GM21515 (cell line): ENCODE results near the gene IGF2R.

Experiments
- ATAC-seq: cut with Tn5 transposase; IDR thresholded peaks from one replicate; pipeline ENCODE4 v1.9.1; 2021; ENCODE audit not compliant: unreplicated experiment

IGF2R gene

DNA sequence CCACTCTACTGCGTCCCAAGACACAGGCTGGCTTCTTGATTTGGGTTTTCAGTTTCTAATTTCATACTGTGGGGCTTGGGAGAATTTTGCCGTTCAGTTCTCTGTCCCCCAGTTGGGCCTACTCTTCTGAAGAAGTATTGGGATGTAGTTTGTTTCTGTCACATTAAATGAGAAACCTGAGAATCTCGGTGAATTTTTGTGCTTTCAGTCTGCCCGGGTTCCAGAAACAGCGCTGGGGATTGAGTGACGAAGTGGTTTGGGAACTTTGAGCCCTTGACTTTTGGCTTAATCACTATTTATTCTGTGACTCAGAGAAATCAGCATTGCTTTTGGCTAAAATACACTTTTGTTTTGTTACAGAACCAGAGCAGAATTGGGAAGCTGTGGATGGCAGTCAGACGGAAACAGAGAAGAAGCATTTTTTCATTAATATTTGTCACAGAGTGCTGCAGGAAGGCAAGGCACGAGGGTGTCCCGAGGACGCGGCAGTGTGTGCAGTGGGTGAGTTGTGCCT is 74.0 kb downstream of the IGF2R start:
- ATAC-seq: no peak

DNA sequence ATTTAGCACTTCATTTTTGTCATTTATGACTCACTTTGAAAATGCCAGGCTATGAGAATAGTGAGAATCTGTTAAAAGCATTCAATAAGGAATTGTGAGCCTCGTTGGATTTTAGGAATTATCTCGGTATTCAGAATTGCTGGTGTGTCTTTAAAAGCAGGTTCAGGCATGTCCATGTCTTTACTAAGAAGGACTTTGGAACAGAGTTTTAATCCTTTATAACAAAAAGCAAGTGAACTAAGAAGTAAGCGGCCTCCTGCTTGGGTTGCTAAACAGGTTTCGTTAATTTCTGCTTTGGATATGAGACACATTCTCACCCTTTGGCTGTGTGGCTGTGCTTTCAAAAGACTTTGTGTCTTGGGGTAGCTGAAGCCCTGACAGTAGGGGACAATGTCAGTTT is 74.9 kb downstream of the IGF2R start:
- no peak for ATAC-seq

DNA sequence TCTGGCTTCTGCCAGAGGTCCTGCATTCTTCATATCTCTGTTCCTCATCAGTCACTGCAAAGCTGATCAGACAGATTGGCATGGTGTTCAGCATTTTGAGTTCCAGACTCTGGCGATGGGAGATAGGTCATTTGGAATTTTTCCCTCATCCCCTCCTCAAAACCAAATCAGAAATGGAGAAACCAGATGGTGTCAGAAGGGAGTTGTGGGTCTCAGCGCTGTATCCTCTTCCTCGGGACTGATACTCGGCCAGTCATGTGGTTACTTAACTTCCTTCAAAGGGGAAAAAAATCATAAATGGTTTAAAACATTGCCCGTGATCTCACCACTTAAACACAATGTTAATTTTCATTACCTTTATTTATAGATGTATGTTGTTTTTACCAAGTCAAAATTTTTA is 75.8 kb downstream of the IGF2R start:
- no peak for ATAC-seq

DNA sequence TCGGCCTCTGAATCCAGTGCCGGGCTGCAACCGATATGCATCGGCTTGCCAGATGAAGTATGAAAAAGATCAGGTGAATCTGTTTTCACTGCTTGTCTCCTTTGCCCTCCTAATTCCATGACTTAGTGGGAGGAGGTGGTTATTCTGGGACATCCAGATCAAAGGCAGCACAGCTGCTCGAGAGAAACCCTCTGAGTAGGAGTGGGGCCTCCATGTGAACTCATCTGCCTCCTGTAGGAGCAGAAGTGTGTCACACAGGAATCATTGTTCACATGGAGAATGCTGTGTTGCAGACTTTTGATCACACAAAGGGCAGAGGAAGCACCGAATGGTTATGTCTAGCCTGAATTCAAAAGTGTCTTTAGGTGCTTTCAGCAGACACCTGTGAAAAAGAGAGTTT is 79.6 kb downstream of the IGF2R start:
- ATAC-seq: no peak

DNA sequence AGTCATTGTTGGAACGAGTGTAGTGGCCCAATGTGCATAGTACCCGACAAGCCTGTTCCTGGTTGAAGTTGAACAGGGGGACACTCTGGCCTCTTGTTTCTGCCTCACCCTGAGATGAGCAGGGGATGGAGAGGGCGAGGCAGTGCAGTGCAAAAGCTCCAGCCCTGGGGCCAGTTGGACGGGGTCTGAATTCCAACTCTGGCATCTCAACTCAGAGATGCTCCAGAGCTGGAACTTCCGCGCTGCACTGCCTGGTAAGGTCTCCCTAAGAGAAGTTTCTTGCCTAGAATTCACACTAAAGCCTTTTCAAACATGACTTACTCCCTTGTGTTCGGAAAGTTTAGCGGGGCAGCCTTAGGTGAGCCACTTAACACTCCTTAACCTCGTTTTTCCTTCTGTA is 80.5 kb downstream of the IGF2R start:
- ATAC-seq: no peak

DNA sequence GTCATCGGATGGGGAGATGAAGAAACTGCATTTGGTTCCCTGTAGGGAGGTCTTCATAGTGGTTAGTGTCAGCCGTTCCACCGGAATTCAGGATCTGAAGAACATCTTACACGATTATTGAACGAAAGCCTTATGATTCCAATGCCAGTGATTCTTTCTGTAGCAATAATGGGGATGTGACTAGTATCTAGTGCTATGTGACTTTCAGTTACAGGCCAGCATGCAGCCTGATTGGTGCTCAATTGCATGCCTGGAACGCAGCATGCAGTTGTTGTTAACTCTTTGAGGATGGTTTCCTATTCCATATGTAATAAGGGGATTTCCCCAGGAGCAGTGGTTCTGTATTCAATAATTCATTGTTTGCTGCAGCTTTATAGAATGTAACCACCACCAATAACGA is 81.1 kb downstream of the IGF2R start:
- no peak for ATAC-seq

DNA sequence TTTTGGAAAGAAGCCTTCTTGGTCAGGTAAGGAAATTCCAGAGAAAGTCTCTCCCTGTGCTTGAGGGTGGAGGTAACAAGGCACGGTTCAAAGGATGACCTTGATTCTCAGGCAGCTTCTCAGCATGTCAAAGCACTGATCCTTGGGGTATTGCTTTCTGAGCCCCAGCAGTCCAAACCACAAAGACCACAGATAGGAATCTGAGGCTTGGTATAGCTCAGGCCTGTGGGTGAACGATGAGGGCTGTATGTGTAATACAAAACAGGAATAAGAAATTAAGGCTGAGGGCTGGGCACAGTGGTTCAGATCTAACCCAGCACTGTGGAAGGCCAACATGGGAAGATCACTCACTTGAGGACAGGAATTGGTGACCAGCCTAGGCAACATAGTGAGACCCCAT is 82.5 kb downstream of the IGF2R start:
- no peak for ATAC-seq

DNA sequence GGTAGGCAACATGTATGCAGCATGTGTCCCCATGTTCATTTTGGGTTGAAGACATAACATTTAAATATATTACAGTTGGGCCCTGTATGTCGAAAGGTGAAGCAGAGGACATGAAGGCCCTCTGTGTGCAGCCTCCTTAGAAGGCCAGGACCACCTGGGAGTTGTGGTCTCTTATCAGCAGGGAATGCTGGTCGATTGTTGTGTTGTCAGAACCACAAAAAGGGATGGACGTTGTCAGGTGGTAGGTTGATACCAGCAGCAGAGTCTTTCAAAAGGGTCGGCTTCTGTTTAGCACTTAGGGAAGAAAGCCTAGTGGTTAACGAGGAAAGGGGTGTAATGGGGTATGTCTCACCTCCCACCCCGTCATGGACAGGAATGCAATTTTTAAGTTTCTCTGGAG is 85.4 kb downstream of the IGF2R start:
- ATAC-seq: no peak

DNA sequence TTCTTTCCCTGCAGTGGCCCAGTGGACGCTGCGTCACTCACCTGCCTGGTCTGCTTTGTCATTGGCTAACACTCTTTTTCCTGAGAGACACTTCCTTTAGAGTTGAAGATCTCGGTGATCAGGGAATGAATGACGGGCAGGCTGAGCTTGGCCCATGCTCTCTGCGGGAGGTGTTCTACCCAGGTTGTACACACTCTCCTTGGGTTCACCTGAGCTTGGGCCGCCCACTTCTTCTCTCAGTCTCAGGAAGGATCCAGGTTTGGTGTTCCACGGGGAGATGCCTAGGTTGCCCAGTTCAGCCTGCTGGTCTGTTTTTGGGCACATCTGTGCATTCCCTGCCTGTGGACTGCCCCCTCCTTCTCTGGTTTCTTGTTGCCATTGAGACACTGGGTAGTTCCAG is 86.0 kb downstream of the IGF2R start:
- ATAC-seq: no peak

DNA sequence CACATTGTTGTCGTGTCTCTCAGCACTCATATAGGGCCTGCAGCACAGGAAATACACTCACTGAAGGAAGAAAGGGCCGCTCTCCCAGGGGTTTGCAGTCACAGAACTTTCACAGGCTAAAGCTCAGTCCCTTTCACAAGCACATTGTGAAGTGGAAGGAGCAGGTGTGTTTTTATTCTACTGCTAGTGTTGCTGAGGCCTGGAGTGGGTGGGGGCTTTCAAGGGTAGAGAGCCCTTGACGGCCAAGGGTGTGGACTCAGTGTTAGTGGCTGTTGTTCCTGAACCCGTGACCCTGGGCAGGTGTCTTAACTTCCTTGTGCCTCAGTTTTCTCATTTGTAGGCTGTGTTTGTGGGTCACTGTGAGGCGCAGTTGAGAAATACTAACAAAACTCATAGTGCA is 86.5 kb downstream of the IGF2R start:
- no peak for ATAC-seq

DNA sequence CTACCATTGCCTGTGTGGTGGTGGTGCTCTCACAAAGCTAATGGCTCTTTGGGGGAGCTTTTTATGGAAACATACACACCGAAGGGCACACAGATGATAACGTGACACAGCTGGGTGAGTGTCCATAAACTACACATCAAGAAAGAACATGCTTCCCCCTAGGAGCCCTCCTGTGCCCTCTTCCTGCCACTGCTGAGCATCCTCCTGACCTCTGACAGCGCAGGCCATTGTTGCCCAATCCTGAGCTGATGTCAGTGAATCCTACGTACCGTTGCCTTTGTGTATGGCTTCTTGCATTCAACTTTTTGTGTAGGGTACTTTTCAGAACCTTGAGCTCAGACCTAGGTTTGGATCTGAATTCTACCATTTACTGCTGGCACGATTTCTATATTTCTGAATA is 86.9 kb downstream of the IGF2R start:
- ATAC-seq: no peak

DNA sequence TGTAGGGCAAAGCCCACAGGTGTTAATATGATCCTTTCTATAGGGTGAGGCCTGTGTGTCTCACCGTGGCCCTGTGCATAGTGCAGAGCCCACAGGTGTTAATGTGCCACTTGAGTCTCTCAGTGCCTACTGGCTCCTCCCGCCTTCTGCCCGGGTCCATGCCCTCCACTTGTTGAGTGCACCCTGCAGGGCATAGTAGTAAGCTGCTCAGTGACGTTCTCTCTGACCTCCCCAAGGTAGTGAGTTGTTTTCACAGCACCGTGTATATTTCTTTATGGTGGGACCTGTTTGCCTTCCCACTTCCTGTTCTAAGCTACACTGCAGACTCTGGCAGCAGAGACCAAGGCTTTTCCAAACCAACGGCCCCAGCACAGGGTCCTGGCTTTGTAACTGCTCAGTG is 88.2 kb downstream of the IGF2R start:
- no peak for ATAC-seq

DNA sequence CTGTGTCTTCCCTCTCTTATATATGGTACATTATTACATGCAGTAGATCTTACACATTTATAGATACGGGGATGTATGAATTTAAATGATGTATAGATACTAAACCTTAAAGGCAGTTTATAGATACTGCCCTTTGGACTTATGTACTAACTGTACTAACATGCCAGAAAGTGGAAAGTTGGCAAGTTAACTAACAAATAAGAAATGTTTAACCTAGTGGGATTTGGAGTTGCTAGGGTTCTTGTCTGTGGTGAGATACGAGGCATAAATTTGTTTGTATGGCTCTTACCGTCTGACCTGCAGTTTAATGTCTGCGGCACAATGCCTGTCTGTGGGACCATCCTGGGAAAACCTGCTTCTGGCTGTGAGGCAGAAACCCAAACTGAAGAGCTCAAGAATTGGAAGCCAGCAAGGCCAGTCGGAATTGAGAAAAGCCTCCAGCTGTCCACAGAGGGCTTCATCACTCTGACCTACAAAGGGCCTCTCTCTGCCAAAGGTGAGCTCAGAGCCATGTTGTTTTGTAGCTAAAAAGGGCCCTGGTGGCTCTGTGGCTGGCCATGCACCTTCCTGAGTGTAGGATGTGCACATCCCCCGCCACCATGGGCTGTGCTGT is 89.8 kb downstream of the IGF2R start:
- ATAC-seq: no peak

DNA sequence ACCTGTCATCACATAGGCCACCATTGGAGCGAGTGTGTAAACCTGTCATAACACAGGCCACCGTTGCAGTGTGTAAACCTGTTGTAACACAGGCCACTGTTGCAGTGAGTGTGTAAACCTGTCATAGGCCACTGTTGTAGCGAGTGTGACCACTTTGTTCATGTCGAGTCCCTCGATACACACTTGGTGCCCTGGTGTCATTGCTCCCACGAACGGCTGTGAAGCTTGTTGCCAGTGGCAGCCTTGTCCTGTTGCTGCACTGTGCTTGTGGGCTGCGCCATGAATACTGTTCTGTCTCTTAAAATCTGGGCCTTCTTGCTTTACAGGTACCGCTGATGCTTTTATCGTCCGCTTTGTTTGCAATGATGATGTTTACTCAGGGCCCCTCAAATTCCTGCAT is 91.3 kb downstream of the IGF2R start:
- no peak for ATAC-seq

DNA sequence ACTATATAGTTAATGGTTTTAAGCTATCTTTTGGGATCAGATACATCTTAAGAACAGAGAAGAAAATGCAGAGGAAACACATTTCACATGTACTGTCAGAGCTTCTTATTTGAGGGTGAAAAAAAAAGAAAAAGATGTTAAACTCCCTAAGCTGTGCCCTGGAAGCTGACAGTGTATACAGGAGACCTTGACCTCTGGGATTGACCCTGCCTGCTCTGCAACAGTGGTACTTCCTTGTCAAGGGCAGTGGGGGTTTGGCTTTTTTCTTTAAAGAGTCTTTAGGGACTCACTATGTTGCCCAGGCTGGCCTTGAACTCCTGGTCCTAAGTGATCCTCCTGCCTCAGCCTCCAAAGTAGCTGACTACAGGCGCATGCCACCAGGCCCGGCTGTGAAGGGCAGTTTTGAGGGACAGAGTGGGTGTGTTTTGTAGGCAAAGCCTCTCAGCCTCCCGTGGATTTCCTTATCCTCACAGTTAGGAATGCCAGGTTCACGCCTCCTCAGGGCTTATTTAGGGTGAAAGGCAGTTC is 92.1 kb downstream of the IGF2R start:
- no peak for ATAC-seq

DNA sequence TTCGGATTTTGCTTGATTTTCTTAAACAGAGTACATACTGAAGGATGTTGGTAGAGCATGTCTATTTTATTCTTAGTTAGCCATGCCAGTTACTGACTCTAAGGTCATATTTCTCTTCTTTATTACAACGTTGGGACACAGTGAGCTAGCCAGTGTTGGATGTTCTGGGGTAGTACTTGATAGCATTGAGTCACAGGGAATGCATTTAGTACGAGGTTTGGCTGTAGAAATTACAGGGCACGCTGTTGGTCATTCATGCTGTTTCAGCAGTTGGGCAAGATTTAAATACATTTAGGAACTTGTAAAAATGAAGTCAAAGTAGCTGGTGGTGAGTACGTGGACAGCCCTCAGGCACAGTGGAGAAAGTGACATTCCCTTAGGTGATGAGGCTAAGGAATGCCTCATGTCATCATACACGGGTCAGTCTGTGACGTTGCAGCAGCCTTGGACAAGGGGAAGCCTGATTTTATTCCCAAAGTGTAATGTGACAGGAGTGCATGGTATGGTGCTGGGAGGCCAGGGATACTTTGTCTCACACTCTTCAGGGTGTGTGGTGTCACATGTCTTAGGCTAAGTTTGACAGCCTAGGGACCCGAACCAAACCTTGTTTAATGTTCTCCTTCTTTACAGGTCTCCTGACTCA is 95.0 kb downstream of the IGF2R start:
- ATAC-seq: no peak

DNA sequence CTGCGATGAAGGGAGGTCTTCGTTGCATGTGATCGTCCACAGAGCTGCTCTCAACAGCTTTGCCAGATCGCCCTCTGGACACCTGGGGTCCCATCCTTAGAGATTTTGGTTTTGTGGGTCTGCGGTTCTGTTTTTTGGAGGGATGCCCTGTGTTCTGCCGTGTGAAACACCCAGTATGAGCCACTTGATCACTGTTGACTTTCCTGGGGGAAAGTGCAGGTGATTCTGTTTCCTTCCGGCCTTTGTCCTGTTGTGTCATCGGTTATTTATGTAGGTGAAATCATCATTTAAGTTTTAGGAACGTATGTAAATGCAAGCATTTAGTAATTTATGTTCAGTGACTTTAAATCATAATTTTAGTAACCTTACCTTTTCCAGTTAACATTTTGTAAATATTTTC is 96.3 kb downstream of the IGF2R start:
- ATAC-seq: no peak

DNA sequence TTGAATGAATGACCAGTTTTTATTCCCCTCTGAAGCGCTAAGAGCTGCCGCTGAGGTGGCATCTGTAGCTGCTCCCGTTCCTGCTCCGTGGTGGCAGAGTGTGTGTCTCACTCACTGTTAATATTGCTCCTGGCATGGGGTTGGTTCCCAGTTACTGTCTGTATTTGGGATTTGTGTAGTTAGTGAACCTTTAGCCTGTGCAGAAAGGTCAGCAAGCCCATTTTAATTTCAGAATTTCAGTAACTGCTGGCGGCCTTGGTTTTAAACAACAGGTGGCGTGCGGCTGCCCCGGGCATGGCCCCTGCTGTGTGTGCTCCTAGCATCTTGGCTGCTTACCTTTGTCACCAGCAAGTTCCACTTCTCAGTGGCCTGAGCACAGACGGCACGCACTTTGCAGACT is 98.7 kb downstream of the IGF2R start:
- ATAC-seq: no peak

DNA sequence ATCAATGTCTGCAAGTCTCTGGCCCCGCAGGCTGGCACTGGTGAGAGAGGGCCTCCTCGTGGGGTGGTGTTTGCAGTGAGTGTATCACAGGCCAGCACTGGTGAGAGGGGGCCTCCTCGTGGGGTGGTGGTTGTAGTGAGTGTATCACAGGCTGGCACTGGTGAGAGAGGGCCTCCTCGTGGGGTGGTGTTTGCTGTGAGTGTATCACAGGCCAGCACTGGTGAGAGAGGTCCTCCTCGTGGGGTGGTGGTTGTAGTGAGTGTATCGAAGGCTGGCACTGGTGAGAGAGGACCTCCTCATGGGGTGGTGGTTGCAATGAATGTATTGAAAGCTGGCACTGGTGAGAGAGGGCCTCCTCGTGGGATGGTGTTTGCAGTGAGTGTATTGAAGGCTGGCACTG is 99.5 kb downstream of the IGF2R start:
- no peak for ATAC-seq

DNA sequence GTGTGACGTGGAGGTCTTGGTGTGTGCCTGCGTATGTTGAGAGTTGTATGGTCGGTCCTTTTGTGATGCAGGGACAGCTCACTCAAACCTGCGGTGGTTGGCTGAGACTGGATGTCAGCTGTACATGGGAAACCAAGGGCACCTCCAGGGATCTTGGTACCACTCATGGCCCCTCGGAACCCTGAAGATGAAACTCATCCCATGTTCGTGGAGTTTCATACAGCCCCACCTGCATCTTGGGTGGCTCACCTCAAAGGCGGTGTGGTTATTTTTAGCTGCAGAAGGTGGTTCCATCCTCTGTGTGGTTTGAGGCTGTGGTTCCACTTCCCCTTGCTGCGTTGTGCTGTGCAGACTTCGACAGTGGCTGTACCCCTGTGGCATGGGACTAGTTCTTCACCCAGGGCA is 100.2 kb downstream of the IGF2R start:
- peak; percentile 96 for ATAC-seq

DNA sequence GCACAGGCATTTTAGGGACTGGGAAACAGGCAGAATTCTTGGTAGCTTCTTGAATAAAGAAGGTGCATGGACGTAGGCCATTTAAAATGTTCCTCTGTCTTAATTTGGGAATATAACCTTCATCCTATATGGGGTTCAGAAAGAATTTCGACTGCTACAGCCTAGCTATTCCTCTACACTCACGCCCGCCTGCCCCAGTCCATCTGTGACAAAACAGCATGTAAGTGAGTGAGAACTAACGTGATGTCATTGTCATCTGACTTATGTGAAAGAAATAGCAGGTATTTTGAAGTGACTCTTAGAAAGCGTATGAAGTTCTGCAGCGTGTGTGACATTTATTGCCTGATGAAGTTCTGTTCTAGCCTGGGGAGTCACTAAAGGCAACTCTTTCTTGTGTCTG is 100.6 kb downstream of the IGF2R start:
- ATAC-seq: peak; percentile 22

DNA sequence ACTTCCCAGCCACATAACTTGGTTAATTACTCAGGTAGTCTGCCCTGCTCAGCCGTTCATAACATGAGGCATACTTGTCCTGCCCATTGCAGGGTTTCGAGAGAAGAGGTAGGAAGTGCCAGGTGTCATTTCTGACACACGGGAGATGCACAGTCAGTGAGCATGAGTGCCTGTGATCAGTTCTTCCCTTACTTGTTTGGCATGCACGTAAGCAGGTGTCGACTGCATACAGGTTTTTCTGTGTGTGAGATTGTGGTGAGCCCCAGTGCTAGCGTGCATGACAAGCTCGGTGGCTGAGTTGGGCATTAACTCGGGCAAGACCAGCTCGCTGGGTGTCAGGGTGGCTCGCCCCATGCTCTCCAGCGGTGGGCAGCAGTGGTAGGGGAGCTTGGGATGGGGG is 101.5 kb downstream of the IGF2R start:
- ATAC-seq: no peak

DNA sequence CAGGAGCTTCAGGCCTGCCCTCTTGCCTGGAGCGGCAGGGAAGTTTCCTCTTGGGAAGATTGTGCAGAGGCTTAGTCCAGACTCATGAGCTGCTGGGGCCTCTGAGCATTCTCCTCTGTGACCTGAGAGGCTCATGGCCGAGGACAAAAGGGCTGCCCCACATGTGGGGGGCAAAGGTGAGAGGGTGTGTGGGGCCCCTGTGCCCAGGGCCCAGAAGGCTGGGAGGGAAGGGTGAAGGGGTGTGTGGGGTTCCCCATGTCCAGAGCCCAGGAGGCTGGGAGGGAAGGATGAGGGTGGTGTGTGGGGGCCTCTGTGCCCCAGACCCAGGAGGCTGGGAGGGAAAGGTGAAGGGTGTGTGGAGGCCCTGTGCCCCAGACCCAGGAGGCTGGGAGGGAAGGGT is 101.9 kb downstream of the IGF2R start:
- ATAC-seq: no peak
